ENCODE results near the gene FGD3. TPM values are rescaled to one million over a fixed set of nuclear protein-coding genes. Genes with fewer than 3 reads are reported as not detected.

The FGD3 gene
- polyA plus RNA-seq, 1 donor (not counting 4 experiments of a cell fraction or from before 2014, with no cell fraction given): 0.21 TPM

DNA sequence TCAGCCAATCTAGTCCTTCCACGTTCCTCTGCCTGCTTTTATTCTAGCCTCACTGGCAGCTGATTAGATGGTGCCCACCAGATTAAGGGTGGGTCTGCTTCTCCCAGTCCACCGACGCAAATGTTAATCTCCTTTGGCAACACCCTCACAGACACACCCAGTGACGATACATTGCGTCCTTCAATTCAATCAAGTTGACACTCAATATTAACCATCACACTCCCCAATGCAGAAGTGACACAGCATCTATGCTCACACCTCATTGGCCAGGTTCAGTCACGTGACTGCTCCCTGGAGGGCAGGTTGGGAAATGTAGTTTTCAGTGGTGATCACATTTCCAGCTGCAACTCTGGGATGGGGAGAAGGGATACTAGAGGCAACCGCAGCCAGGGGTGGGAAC is 124.1 kb downstream of the FGD3 start:
- Histone ChIP-seq H4K20me1 (ENCODE audit: control insufficient read depth, extremely low read depth, insufficient read depth, low read length) (no peaks in the 10 kb centered on the region), H3K36me3 (ENCODE audit: control insufficient read depth in 2 of 2, extremely low read depth in 1 of 2, insufficient read depth in 2 of 2, low read length in 2 of 2) (no peaks in the 10 kb centered on the region), H3K27me3 (ENCODE audit: control insufficient read depth, extremely low read depth, insufficient read depth, low read length) (peaks cover 6% of the 10 kb centered on the region), H3K9me3 (ENCODE audit: control insufficient read depth, low read depth, low read length) (no peaks in the 10 kb centered on the region), H3K27ac (ENCODE audit: control insufficient read depth, insufficient read depth, low read length) (no peak overlapping the region), H3K4me1 (ENCODE audit: control insufficient read depth, extremely low read depth, insufficient read depth, low read length) (no peaks in the 10 kb centered on the region), H3K9me1 (ENCODE audit: control insufficient read depth, extremely low read depth, insufficient read depth, low read length) (no peaks in the 10 kb centered on the region), H3K4me3 (ENCODE audit: control insufficient read depth in 2 of 3, extremely low read depth in 1 of 3, insufficient read depth in 2 of 3, low read depth in 1 of 3, low read length in 3 of 3) (no peak overlapping the region), H2AFZ (ENCODE audit: control insufficient read depth, low read length) (no peak overlapping the region), H3K4me2 (ENCODE audit: control insufficient read depth, extremely low read depth, insufficient read depth, low read depth, low read length) (no peak overlapping the region), H3K9ac (ENCODE audit: control insufficient read depth, extremely low read depth, insufficient read depth, low read length) (no peak overlapping the region), H3K79me2 (ENCODE audit: control insufficient read depth, insufficient read depth, low read length) (no peaks in the 10 kb centered on the region)
- dilution Hi-C loops (cut with MboI; ENCODE audit: extremely low pct_ligation_motif_present, low sequenced_read_pairs): no loop called here
- FAIRE-seq (no peak), DNase-seq (ENCODE audit: low read depth, low spot score) (no peak)
- TF ChIP-seq, protein P1, sequence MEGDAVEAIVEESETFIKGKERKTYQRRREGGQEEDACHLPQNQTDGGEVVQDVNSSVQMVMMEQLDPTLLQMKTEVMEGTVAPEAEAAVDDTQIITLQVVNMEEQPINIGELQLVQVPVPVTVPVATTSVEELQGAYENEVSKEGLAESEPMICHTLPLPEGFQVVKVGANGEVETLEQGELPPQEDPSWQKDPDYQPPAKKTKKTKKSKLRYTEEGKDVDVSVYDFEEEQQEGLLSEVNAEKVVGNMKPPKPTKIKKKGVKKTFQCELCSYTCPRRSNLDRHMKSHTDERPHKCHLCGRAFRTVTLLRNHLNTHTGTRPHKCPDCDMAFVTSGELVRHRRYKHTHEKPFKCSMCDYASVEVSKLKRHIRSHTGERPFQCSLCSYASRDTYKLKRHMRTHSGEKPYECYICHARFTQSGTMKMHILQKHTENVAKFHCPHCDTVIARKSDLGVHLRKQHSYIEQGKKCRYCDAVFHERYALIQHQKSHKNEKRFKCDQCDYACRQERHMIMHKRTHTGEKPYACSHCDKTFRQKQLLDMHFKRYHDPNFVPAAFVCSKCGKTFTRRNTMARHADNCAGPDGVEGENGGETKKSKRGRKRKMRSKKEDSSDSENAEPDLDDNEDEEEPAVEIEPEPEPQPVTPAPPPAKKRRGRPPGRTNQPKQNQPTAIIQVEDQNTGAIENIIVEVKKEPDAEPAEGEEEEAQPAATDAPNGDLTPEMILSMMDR (optimal IDR thresholded peaks at IDR 0.05 in 1 of 3, IDR thresholded peaks at IDR 0.05 in 1 of 3, conservative IDR thresholded peaks at IDR 0.05 in 1 of 3; ENCODE audit: extremely low read depth in 1 of 3, insufficient read depth in 2 of 3, low read length in 3 of 3): no peak
- no peak for TF ChIP-seq EZH2 (IDR thresholded peaks at IDR 0.05; ENCODE audit: low read length)

- TF ChIP-seq EZH2 (IDR thresholded peaks at IDR 0.05; ENCODE audit: low read length): no peak
- TF ChIP-seq, protein P1 (optimal IDR thresholded peaks at IDR 0.05 in 1 of 3, IDR thresholded peaks at IDR 0.05 in 1 of 3, conservative IDR thresholded peaks at IDR 0.05 in 1 of 3; ENCODE audit: extremely low read depth in 1 of 3, insufficient read depth in 2 of 3, low read length in 3 of 3): no peak
- dilution Hi-C loops (cut with MboI; ENCODE audit: extremely low pct_ligation_motif_present, low sequenced_read_pairs): no loop called here
- H3K4me2 ChIP-seq (ENCODE audit: control insufficient read depth, extremely low read depth, insufficient read depth, low read depth, low read length): no peak overlapping the region
Measured at GRCh38 chr9:93072383-93072795, 125.1 kb downstream of the FGD3 start.

More at GRCh38 chr9:93072383-93072795, 125.1 kb downstream of the FGD3 start:
- H3K9me3 ChIP-seq (ENCODE audit: control insufficient read depth, low read depth, low read length): no peaks in the 10 kb centered on the region
- FAIRE-seq (no peak), DNase-seq (ENCODE audit: low read depth, low spot score) (no peak)
- H3K9ac ChIP-seq (ENCODE audit: control insufficient read depth, extremely low read depth, insufficient read depth, low read length): no peak overlapping the region
- H3K9me1 ChIP-seq (ENCODE audit: control insufficient read depth, extremely low read depth, insufficient read depth, low read length): no peaks in the 10 kb centered on the region
- no peaks in the 10 kb centered on the region for H4K20me1 ChIP-seq (ENCODE audit: control insufficient read depth, extremely low read depth, insufficient read depth, low read length)
- H2AFZ ChIP-seq (ENCODE audit: control insufficient read depth, low read length): no peak overlapping the region
- peaks cover 9% of the 10 kb centered on the region for H3K27me3 ChIP-seq (ENCODE audit: control insufficient read depth, extremely low read depth, insufficient read depth, low read length)
- no peak overlapping the region for H3K27ac ChIP-seq (ENCODE audit: control insufficient read depth, insufficient read depth, low read length)
- H3K4me1 ChIP-seq (ENCODE audit: control insufficient read depth, extremely low read depth, insufficient read depth, low read length): no peaks in the 10 kb centered on the region
- H3K79me2 ChIP-seq (ENCODE audit: control insufficient read depth, insufficient read depth, low read length): no peaks in the 10 kb centered on the region
- no peak overlapping the region for H3K4me3 ChIP-seq (ENCODE audit: control insufficient read depth in 2 of 3, extremely low read depth in 1 of 3, insufficient read depth in 2 of 3, low read depth in 1 of 3, low read length in 3 of 3)
- no peaks in the 10 kb centered on the region for H3K36me3 ChIP-seq (ENCODE audit: control insufficient read depth in 2 of 2, extremely low read depth in 1 of 2, insufficient read depth in 2 of 2, low read length in 2 of 2)

Measured in keratinocyte (primary cell).